ENCODE measurements around the gene PARVB.
A peak's percentile ranks its signal among the peaks of the same experiment; 100 is the strongest.

The PARVB gene

GRCh38 chr22:44031158-44031952 lies 7.3 kb downstream of the PARVB start:
- TF ChIP-seq CTCF (IDR thresholded peaks at IDR 0.05; ENCODE audit: low read length, missing control alignments), result no peak
- H3K4me3 ChIP-seq (replicated peaks; ENCODE audit: low read depth, low read length), result no peak overlapping the region
- DNase-seq (ENCODE audit: low read depth), result peak; percentile 69

GRCh38 chr22:44032126-44032730 lies 8.1 kb downstream of the PARVB start:
- DNase-seq (ENCODE audit: low read depth), result no peak
- TF ChIP-seq CTCF (IDR thresholded peaks at IDR 0.05; ENCODE audit: low read length, missing control alignments), result no peak
- no peak overlapping the region for H3K4me3 ChIP-seq (replicated peaks; ENCODE audit: low read depth, low read length)

- H3K4me3 ChIP-seq (replicated peaks; ENCODE audit: low read depth, low read length), result no peak overlapping the region
- no peak for TF ChIP-seq CTCF (IDR thresholded peaks at IDR 0.05; ENCODE audit: low read length, missing control alignments)
- DNase-seq (ENCODE audit: low read depth), result no peak
Observed at GRCh38 chr22:44033287-44033686, 9.2 kb downstream of the PARVB start.

- H3K4me3 ChIP-seq (replicated peaks; ENCODE audit: low read depth, low read length), result no peak overlapping the region
- no peak for TF ChIP-seq CTCF (IDR thresholded peaks at IDR 0.05; ENCODE audit: low read length, missing control alignments)
- no peak for DNase-seq (ENCODE audit: low read depth)
Observed at GRCh38 chr22:44033694-44034093, 9.6 kb downstream of the PARVB start.

GRCh38 chr22:44037519-44038375 lies 13.6 kb downstream of the PARVB start:
- peak; percentile 87 for DNase-seq (ENCODE audit: low read depth)
- TF ChIP-seq CTCF (IDR thresholded peaks at IDR 0.05; ENCODE audit: low read length, missing control alignments), result no peak
- no peak overlapping the region for H3K4me3 ChIP-seq (replicated peaks; ENCODE audit: low read depth, low read length)

- DNase-seq (ENCODE audit: low read depth), result no peak
- no peak for TF ChIP-seq CTCF (IDR thresholded peaks at IDR 0.05; ENCODE audit: low read length, missing control alignments)
- H3K4me3 ChIP-seq (replicated peaks; ENCODE audit: low read depth, low read length), result no peak overlapping the region
Observed at GRCh38 chr22:44039566-44040171, 15.6 kb downstream of the PARVB start.

All from fibroblast of pulmonary artery (primary cell).